DMS 273 (cell line): ENCODE measurements around the gene ZDHHC11B.
"Not testable (repeated sequence)": the region's sequence is repeated elsewhere in the genome, so short reads cannot be mapped to it uniquely, and the experiment has no call there.

Source experiments
- DNase-seq: peaks from one replicate; lab custom pipeline; 2025; ENCODE audit not compliant: unreplicated experiment; lab: John Stamatoyannopoulos, UW

Gene ZDHHC11B

GRCh38 chr5:785181-785705 lies 714 bp upstream of the ZDHHC11B start:
- DNase-seq: peak; percentile 21

- DNase-seq: peak; percentile 71
Observed at GRCh38 chr5:783881-784427, 575 bp downstream of the ZDHHC11B start.

- DNase-seq: not testable (repeated sequence)
Observed at GRCh38 chr5:783049-783802, 1.3 kb downstream of the ZDHHC11B start.

GRCh38 chr5:782356-782755 lies 2.2 kb downstream of the ZDHHC11B start:
- DNase-seq: not testable (repeated sequence)

- DNase-seq: not testable (repeated sequence)
Observed at GRCh38 chr5:780571-780970, 4.0 kb downstream of the ZDHHC11B start.

- DNase-seq: not testable (repeated sequence)
Observed at GRCh38 chr5:778967-779366, 5.6 kb downstream of the ZDHHC11B start.

GRCh38 chr5:778421-778820 lies 6.1 kb downstream of the ZDHHC11B start:
- not testable (repeated sequence) for DNase-seq

GRCh38 chr5:777756-778161 lies 6.8 kb downstream of the ZDHHC11B start:
- no peak for DNase-seq

GRCh38 chr5:776862-777711 lies 7.4 kb downstream of the ZDHHC11B start:
- peak; percentile 42 for DNase-seq

- DNase-seq: no peak
Observed at GRCh38 chr5:775961-776861, 8.3 kb downstream of the ZDHHC11B start.

GRCh38 chr5:775595-775960 lies 9.0 kb downstream of the ZDHHC11B start:
- DNase-seq: not testable (repeated sequence)

GRCh38 chr5:774854-775505 lies 9.5 kb downstream of the ZDHHC11B start:
- not testable (repeated sequence) for DNase-seq

GRCh38 chr5:774304-774703 lies 10.2 kb downstream of the ZDHHC11B start:
- DNase-seq: not testable (repeated sequence)

GRCh38 chr5:773517-774264 lies 10.8 kb downstream of the ZDHHC11B start:
- no peak for DNase-seq

GRCh38 chr5:772931-773330 lies 11.6 kb downstream of the ZDHHC11B start:
- DNase-seq: not testable (repeated sequence)

GRCh38 chr5:772547-772890 lies 12.0 kb downstream of the ZDHHC11B start:
- not testable (repeated sequence) for DNase-seq

GRCh38 chr5:771841-772546 lies 12.5 kb downstream of the ZDHHC11B start:
- DNase-seq: not testable (repeated sequence)

- not testable (repeated sequence) for DNase-seq
Observed at GRCh38 chr5:771087-771781, 13.3 kb downstream of the ZDHHC11B start.
